ENCODE measurements around the gene PROZ. TPM values are rescaled to one million over a fixed set of nuclear protein-coding genes. Genes with fewer than 3 reads are reported as not detected.

PROZ gene
- total and polyA plus RNA-seq, 5 donors from 2014 or later: 0.15 TPM; not detected in 3

DNA sequence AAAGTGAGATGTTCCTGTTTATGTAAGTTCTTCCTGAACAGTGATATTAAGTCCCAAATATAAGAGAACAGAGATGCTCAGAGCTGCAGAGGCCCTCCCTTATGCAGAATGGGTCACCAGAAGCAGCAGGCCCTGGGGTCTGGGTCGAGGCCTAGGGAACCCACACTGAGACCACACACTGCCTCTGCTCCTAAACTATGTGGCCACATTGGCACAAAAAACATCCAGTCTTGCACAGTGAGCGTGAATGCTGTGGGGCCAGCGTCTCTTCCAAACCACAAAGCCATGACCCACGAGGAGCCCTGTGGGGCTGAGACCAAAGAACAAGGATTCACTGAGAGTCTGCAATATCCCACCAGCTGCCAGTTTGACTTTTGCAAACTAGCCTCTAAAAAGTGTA, 23.6 kb downstream of the PROZ start:
- DNase-seq (no peak), ATAC-seq (ENCODE audit: low read depth in 2 of 2) (no peak)
- Histone ChIP-seq H3K36me3 (ENCODE audit: control insufficient read depth, insufficient read depth, low read length) (peaks cover 76% of the 10 kb centered on the region), H3K9me3 (ENCODE audit: control insufficient read depth in 2 of 2, low read length in 2 of 2) (no peaks in the 10 kb centered on the region), H3K27ac (ENCODE audit: insufficient read depth, low read length, poor library complexity, severe bottlenecking) (no peak overlapping the region), H3K27me3 (ENCODE audit: control insufficient read depth, insufficient read depth, low read length) (no peaks in the 10 kb centered on the region), H3K4me1 (ENCODE audit: control insufficient read depth, insufficient read depth, low read length, poor library complexity, severe bottlenecking) (peaks cover 27% of the 10 kb centered on the region), H3K4me3 (ENCODE audit: low read depth, low read length) (no peak overlapping the region)
- peaks cover 52% of the 10 kb centered on the region for H3K36me3 Mint-ChIP-seq
- H3K4me1 Mint-ChIP-seq: peaks cover 0 to 41% (median 15%) of the 10 kb centered on the region in 4 donors
- no peaks in the 10 kb centered on the region for H3K27me3 Mint-ChIP-seq
- H3K27ac Mint-ChIP-seq: no peak overlapping the region
- no peaks in the 10 kb centered on the region for H3K9me3 Mint-ChIP-seq
- peak overlapping the region in 1 of 4 donors; percentile 7 for H3K4me3 Mint-ChIP-seq

DNA sequence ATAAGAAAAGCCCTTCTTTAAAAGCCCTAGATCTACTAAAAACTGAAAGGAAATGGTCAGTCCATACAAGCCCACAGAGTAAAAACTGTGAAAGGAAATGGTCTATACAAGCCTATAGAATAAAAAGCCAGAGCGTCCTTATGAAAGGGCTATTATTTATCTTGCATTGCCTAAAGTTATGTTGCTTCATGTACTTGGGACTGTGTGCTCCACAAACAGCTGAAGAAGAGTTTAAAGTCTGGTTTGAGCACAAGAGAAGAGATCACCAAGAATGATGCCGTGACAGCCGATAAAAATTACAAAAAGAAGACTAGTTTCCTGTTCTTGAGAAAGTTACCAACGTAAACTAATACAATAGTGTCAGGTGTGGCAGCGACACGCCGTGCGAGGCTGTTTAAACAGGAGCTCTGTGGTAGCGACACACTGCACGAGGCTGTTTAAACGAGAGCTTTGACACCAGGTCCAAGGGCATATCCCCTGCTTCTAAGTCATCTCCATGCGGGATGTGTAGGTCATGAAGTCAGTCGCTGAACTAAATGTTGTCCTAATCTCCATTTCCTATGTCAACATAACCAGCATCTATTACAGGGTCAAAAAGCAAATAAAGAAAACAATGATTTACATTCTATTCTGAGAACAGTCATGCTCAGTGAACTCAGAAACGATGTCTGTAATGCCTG, 25.1 kb downstream of the PROZ start:
- Mint-ChIP-seq H3K36me3 (peaks cover 55% of the 10 kb centered on the region), H3K27ac (peak overlapping the region in 2 of 3 donors; percentile 76 to 84), H3K27me3 (no peaks in the 10 kb centered on the region), H3K4me1 (peaks cover 11 to 37% (median 18%) of the 10 kb centered on the region in 4 donors), H3K9me3 (no peaks in the 10 kb centered on the region), H3K4me3 (peak overlapping the region in 2 of 4 donors; percentile 9 to 20)
- H3K4me1 ChIP-seq (ENCODE audit: control insufficient read depth, insufficient read depth, low read length, poor library complexity, severe bottlenecking): peaks cover 22% of the 10 kb centered on the region
- no peaks in the 10 kb centered on the region for H3K9me3 ChIP-seq (ENCODE audit: control insufficient read depth in 2 of 2, low read length in 2 of 2)
- no peaks in the 10 kb centered on the region for H3K27me3 ChIP-seq (ENCODE audit: control insufficient read depth, insufficient read depth, low read length)
- H3K36me3 ChIP-seq (ENCODE audit: control insufficient read depth, insufficient read depth, low read length): peaks cover 74% of the 10 kb centered on the region
- H3K4me3 ChIP-seq (ENCODE audit: low read depth, low read length): peak overlapping the region; percentile 7
- DNase-seq: no peak
- peak in 1 of 2 donors; percentile 42 for ATAC-seq (ENCODE audit: low read depth in 2 of 2)
- H3K27ac ChIP-seq (ENCODE audit: insufficient read depth, low read length, poor library complexity, severe bottlenecking): no peak overlapping the region

DNA sequence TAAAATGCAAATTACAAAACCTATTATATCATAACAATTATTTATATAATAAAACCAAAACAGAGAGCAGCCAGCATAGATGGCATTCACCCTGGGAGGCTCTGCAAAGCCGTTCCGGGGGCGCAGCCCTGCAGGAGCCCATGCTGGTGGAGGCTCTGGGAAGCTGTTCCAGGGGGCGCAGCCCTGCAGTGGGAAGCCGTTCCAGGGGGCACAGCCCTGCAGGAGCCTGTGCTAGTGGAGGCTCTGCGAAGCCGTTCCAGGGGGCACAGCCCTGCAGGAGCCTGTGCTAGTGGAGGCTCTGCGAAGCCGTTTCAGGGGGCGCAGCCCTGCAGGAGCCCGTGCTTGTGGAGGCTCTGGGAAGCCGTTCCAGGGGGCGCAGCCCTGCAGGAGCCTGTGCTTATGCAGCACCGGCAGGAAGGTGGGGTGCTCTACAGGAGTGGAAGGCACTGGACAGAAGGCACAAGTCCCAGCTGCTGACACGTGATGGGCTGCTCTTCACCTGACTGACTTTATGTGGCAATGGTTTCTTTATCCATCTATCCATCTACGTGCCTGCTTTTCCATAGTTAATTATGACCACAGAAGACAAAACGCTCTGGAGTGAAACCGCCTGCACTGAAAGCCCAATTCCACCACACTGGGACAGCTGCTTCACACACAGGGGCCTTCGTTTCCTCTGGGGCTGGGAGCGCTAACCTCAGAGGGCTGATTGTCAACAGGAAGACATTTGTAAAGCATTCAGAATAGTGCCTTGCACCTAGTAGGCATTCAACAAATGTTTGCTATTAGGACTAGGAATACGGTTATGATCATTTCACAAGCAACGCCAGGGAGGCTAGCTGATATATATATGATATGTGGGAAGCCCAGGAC, 26.4 kb downstream of the PROZ start:
- no peak overlapping the region for H3K27ac ChIP-seq (ENCODE audit: insufficient read depth, low read length, poor library complexity, severe bottlenecking)
- DNase-seq (peak in 1 of 3 donors; percentile 44), ATAC-seq (ENCODE audit: low read depth in 2 of 2) (peak in 1 of 2 donors; percentile 68)
- H3K4me3 ChIP-seq (ENCODE audit: low read depth, low read length): peak overlapping the region; percentile 57
- H3K4me1 Mint-ChIP-seq: peaks cover 11 to 34% (median 18%) of the 10 kb centered on the region in 4 donors
- H3K27me3 ChIP-seq (ENCODE audit: control insufficient read depth, insufficient read depth, low read length): no peaks in the 10 kb centered on the region
- H3K27ac Mint-ChIP-seq: peak overlapping the region; percentile 68 to 89 (median 71)
- H3K36me3 ChIP-seq (ENCODE audit: control insufficient read depth, insufficient read depth, low read length): peaks cover 70% of the 10 kb centered on the region
- H3K9me3 Mint-ChIP-seq: no peaks in the 10 kb centered on the region
- peak overlapping the region; percentile 58 to 85 (median 80) for H3K4me3 Mint-ChIP-seq
- H3K27me3 Mint-ChIP-seq: no peaks in the 10 kb centered on the region
- H3K4me1 ChIP-seq (ENCODE audit: control insufficient read depth, insufficient read depth, low read length, poor library complexity, severe bottlenecking): peaks cover 22% of the 10 kb centered on the region
- H3K36me3 Mint-ChIP-seq: peaks cover 56% of the 10 kb centered on the region
- no peaks in the 10 kb centered on the region for H3K9me3 ChIP-seq (ENCODE audit: control insufficient read depth in 2 of 2, low read length in 2 of 2)

DNA sequence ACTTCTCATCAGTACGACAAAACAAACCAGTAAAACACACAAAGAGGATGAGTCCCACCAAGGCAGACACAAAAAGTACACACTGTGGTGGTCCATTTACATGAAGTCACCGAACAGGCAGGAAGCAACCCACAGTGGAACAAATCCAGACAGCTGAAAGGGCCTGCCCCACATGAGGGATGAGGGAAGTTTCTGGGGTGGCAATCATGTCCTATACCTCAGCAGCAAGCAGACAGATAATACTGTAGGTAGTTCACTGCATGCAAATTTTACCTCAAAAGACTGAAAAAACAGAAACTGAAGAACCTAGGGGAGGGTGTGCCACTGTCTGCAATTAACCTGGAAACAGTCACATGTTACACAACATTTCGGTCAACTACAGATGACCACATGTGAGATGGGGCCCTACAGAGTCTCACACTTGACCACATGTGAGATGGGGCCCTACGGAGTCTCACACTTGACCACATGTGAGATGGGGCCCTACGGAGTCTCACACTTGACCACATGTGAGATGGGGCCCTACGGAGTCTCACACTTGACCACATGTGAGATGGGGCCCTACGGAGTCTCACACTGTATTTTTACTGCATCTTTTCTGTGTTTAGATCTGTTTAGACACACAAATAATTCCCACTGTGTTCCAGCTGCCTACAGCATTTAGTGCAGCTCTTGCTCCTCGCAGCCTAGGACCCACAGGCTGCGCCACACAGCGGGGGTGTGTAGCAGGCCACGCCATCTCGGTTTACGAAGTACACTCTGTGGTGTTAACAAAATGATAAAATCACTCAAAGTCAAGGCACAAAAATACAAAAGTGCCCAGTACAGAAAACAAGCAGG, 27.8 kb downstream of the PROZ start:
- H3K4me1 ChIP-seq (ENCODE audit: control insufficient read depth, insufficient read depth, low read length, poor library complexity, severe bottlenecking): peaks cover 22% of the 10 kb centered on the region
- peak overlapping the region; percentile 24 to 79 (median 62) for H3K4me3 Mint-ChIP-seq
- H3K9me3 ChIP-seq (ENCODE audit: control insufficient read depth in 2 of 2, low read length in 2 of 2): no peaks in the 10 kb centered on the region
- peak overlapping the region; percentile 77 to 93 (median 86) for H3K27ac Mint-ChIP-seq
- peaks cover 65% of the 10 kb centered on the region for H3K36me3 ChIP-seq (ENCODE audit: control insufficient read depth, insufficient read depth, low read length)
- peaks cover 11 to 30% (median 21%) of the 10 kb centered on the region in 4 donors for H3K4me1 Mint-ChIP-seq
- H3K9me3 Mint-ChIP-seq: no peaks in the 10 kb centered on the region
- H3K27me3 ChIP-seq (ENCODE audit: control insufficient read depth, insufficient read depth, low read length): no peaks in the 10 kb centered on the region
- peaks cover 53% of the 10 kb centered on the region for H3K36me3 Mint-ChIP-seq
- peak in 1 of 3 donors; percentile 25 for DNase-seq
- H3K4me3 ChIP-seq (ENCODE audit: low read depth, low read length): peak overlapping the region; percentile 39
- no peaks in the 10 kb centered on the region for H3K27me3 Mint-ChIP-seq
- ATAC-seq (ENCODE audit: low read depth in 2 of 2): no peak
- no peak overlapping the region for H3K27ac ChIP-seq (ENCODE audit: insufficient read depth, low read length, poor library complexity, severe bottlenecking)

DNA sequence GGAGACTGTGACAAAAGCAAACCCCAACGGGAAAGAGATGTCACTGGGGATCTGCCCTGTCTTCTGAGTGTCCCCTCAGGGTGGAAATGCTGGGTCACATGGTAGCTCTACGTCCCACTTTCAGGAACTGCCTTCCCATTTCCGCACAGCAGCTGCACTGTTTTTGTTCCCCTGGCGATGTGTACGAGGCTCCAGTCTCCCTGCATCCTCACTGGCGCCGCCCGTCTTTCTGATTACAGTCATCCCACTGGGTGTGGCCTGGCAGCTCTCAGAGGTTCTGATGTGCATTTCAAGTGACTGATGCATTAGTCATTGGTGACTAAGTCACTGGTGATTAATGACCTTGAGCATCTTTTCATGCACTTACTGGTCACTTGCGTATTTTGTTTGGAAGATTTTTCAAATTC, 28.8 kb downstream of the PROZ start:
- no peak overlapping the region for H3K4me3 ChIP-seq (ENCODE audit: low read depth, low read length)
- Mint-ChIP-seq H3K27ac (peak overlapping the region in 1 of 3 donors; percentile 88), H3K27me3 (peaks cover 1% of the 10 kb centered on the region), H3K36me3 (peaks cover 51% of the 10 kb centered on the region), H3K4me3 (peak overlapping the region in 1 of 4 donors; percentile 32), H3K9me3 (no peaks in the 10 kb centered on the region), H3K4me1 (peaks cover 11 to 30% (median 21%) of the 10 kb centered on the region in 4 donors)
- H3K27ac ChIP-seq (ENCODE audit: insufficient read depth, low read length, poor library complexity, severe bottlenecking): no peak overlapping the region
- peaks cover 22% of the 10 kb centered on the region for H3K4me1 ChIP-seq (ENCODE audit: control insufficient read depth, insufficient read depth, low read length, poor library complexity, severe bottlenecking)
- H3K9me3 ChIP-seq (ENCODE audit: control insufficient read depth in 2 of 2, low read length in 2 of 2): no peaks in the 10 kb centered on the region
- peaks cover 64% of the 10 kb centered on the region for H3K36me3 ChIP-seq (ENCODE audit: control insufficient read depth, insufficient read depth, low read length)
- no peaks in the 10 kb centered on the region for H3K27me3 ChIP-seq (ENCODE audit: control insufficient read depth, insufficient read depth, low read length)
- ATAC-seq (ENCODE audit: low read depth in 2 of 2) (peak in 1 of 2 donors; percentile 56), DNase-seq (peak in 1 of 3 donors; percentile 30)

DNA sequence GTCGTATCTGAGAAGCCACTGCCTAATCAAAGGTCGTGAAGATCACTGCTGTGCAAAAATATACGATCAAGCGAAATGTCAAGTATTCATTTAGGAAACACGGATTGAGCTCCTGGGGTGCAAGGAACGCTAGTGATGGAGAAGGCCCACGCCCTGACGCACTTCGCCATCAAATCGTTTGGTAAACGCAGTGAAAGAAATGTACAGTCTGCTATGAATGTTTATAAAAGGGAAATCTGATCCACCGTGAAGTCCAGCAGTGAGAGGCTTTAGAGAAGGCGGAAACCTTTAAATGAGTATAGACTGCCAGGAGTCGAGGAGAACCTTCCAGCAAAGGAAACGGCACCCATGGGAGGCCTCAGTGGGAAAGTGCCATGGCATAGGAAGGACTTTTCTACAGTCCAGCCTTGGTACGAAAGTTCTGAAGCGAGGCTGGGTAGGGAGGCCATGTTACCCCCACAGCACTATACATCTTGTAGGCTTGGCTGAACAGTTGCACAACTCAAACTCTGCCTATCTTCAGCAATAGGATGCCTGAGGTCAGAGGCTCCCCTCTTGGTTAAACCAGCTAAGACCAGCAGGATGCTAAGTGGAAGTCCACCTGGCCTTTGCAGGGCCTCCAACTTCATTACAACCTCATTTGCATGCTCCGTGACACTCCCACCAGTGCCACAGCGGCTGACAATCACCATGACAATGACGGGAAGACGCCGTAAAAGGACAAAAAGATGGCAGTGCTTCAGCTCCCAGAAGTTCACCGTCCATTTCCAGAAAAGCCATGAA, 29.6 kb downstream of the PROZ start:
- H3K27ac Mint-ChIP-seq: peak overlapping the region in 2 of 3 donors; percentile 16 to 47
- Histone ChIP-seq H3K4me1 (ENCODE audit: control insufficient read depth, insufficient read depth, low read length, poor library complexity, severe bottlenecking) (peaks cover 22% of the 10 kb centered on the region), H3K36me3 (ENCODE audit: control insufficient read depth, insufficient read depth, low read length) (peaks cover 68% of the 10 kb centered on the region), H3K4me3 (ENCODE audit: low read depth, low read length) (no peak overlapping the region), H3K9me3 (ENCODE audit: control insufficient read depth in 2 of 2, low read length in 2 of 2) (no peaks in the 10 kb centered on the region), H3K27me3 (ENCODE audit: control insufficient read depth, insufficient read depth, low read length) (no peaks in the 10 kb centered on the region), H3K27ac (ENCODE audit: insufficient read depth, low read length, poor library complexity, severe bottlenecking) (no peak overlapping the region)
- ATAC-seq (ENCODE audit: low read depth in 2 of 2) (no peak), DNase-seq (no peak)
- H3K27me3 Mint-ChIP-seq: peaks cover 4% of the 10 kb centered on the region
- no peak overlapping the region for H3K4me3 Mint-ChIP-seq
- H3K36me3 Mint-ChIP-seq: peaks cover 51% of the 10 kb centered on the region
- peaks cover 13 to 28% (median 20%) of the 10 kb centered on the region in 4 donors for H3K4me1 Mint-ChIP-seq
- H3K9me3 Mint-ChIP-seq: no peaks in the 10 kb centered on the region
